ENCODE data around the gene AMFR. TPM values are rescaled to one million over a fixed set of nuclear protein-coding genes. Genes with fewer than 3 reads are reported as not detected.

The AMFR gene
- total and polyA plus RNA-seq, 2 of the 13 experiments (the other 11 are each of a cell fraction or from before 2014, with no cell fraction given) = 52.9 to 108 TPM

DNA sequence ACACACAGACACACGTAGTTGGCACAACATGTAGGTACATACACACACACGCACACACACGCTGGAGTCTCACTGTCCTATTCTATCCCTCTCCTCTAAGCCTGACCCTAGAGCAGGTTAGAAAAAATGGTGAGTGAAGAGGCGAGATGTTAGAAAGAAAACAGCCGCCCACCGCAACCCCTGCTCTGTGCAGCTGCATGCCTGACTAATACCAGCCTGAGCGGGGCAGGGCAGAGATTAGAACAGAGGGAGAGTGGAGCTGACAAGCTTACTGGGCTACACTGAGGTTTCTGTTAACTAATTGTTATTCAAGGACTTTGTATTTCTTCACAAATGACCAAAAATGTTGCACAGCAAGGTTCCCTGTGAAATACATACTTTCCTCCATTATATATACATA, 59.8 kb downstream of the AMFR start (continued):
- TF ChIP-seq ZNF580 (CRISPR knock-in tag; IDR thresholded peaks at IDR 0.05; ENCODE audit: borderline replicate concordance, low read depth) (no peak), TEF (CRISPR knock-in tag; IDR thresholded peaks at IDR 0.05) (no peak)

DNA sequence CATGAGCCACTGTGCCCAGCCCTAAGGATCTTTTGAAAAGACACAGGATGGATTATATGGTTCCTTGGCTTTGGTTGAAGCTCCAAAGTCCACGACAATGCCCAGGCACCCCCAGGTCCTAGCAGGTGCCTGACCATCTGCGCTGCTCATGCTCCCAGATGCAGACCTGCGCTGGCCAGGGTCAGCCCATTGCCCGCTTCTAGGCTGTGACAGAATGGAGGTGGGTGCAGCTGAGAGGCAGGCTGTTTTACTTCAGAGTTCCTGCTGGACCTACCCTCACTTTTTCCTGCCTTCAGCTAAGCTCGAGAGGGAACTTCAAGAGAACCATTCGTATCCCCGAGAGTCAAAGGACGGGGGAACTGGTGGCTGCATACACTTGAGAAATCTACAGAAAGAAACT, 60.5 kb downstream of the AMFR start:
- intact Hi-C loops (cut with micrococcal nuclease; ENCODE audit: unreplicated experiment) = no loop called here
- Histone ChIP-seq H3K36me3 (replicated peaks in 1 of 2; ENCODE audit: control insufficient read depth in 1 of 2, insufficient read depth in 2 of 2, low read length in 2 of 2) (peaks cover 37 to 74% of the 10 kb centered on the region in 2 experiments), H3K4me1 (ENCODE audit: insufficient read depth, low read length) (no peaks in the 10 kb centered on the region), H3K4me2 (ENCODE audit: low read depth, low read length) (no peak overlapping the region), H4K20me1 (ENCODE audit: insufficient read depth, low read length) (no peaks in the 10 kb centered on the region), H3K9me3 (ENCODE audit: low read length) (no peaks in the 10 kb centered on the region), H3K27ac (ENCODE audit: extremely low read length, insufficient read depth, low read length) (no peak overlapping the region), H2AFZ (ENCODE audit: low read length) (no peak overlapping the region), H3K79me2 (ENCODE audit: insufficient read depth, low read length) (no peaks in the 10 kb centered on the region), H3K9ac (ENCODE audit: insufficient read depth, low read depth, low read length) (no peak overlapping the region), H3K27me3 (ENCODE audit: control insufficient read depth in 1 of 2, insufficient read depth in 2 of 2, low read length in 2 of 2) (no peaks in the 10 kb centered on the region), H3K4me3 (replicated peaks in 1 of 3; ENCODE audit: insufficient read depth in 1 of 3, low read depth in 2 of 3, low read length in 3 of 3) (no peak overlapping the region)
- BruUV-seq (replicated peaks) = no TSS peak
- DNase-seq (ENCODE audit: low spot score) (no peak), FAIRE-seq (no peak), ATAC-seq (no peak)
- WGBS (ENCODE audit: low lambda C conversion rate) = 98% methylated on average over 8 of the region's 8 CpGs
- in situ Hi-C loops (cut with HindIII; ENCODE audit: extremely low pct_ligation_motif_present, low pct_unique_long_range_greater_than_20kb) = no loop called here
- CTCF ChIA-PET (ENCODE audit: low intra/inter-chr PET ratio, low total read pairs) = no interaction called here
- TF ChIP-seq ZNF83 (CRISPR knock-in tag; IDR thresholded peaks at IDR 0.05; ENCODE audit: borderline replicate concordance) (no peak), ZNF251 (CRISPR knock-in tag; IDR thresholded peaks at IDR 0.05) (no peak), ZNF549 (CRISPR knock-in tag; IDR thresholded peaks at IDR 0.05) (no peak), ZNF547 (CRISPR knock-in tag; IDR thresholded peaks at IDR 0.05) (no peak)
- POLR2A ChIA-PET = no interaction called here
